GM12875 (cell line): ENCODE measurements around the gene ABHD16A.

ENCODE experiments used
- H3K4me3 ChIP-seq: one replicate; pipeline ENCODE4 v1.5.1; 2011; ENCODE audit warnings: low read depth, low read length, control low read depth
- TF ChIP-seq, protein P1 (sequence below): IDR thresholded peaks from 2 replicates; pipeline ENCODE4 v1.5.1; 2011; ENCODE audit warnings: low read depth, mild to moderate bottlenecking, control low read depth, inconsistent platforms, low read length, moderate library complexity, borderline replicate concordance; ENCODE audit not compliant: insufficient read depth

The ABHD16A gene

DNA sequence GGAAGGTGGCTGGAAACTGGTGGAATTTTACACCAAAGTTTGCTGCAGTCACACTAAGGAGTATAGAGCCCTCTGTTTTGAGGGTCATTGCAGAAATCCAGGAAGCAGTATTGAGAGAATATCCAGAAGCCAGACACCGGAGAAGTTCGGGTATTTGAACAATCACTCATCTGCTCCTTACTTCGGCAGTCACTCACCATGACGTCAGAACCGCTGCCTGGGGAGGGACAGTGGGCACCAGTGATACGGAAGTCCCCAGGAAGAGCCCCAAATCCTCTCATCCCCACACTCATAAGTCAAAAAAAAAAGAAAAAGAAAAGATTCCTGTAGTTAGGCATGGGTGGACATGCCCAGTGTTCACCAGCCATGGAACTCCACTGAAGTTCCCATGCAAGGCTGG, 26.2 kb downstream of the ABHD16A start:
- TF ChIP-seq, protein P1, sequence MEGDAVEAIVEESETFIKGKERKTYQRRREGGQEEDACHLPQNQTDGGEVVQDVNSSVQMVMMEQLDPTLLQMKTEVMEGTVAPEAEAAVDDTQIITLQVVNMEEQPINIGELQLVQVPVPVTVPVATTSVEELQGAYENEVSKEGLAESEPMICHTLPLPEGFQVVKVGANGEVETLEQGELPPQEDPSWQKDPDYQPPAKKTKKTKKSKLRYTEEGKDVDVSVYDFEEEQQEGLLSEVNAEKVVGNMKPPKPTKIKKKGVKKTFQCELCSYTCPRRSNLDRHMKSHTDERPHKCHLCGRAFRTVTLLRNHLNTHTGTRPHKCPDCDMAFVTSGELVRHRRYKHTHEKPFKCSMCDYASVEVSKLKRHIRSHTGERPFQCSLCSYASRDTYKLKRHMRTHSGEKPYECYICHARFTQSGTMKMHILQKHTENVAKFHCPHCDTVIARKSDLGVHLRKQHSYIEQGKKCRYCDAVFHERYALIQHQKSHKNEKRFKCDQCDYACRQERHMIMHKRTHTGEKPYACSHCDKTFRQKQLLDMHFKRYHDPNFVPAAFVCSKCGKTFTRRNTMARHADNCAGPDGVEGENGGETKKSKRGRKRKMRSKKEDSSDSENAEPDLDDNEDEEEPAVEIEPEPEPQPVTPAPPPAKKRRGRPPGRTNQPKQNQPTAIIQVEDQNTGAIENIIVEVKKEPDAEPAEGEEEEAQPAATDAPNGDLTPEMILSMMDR, result no peak
- no peak overlapping the region for H3K4me3 ChIP-seq

DNA sequence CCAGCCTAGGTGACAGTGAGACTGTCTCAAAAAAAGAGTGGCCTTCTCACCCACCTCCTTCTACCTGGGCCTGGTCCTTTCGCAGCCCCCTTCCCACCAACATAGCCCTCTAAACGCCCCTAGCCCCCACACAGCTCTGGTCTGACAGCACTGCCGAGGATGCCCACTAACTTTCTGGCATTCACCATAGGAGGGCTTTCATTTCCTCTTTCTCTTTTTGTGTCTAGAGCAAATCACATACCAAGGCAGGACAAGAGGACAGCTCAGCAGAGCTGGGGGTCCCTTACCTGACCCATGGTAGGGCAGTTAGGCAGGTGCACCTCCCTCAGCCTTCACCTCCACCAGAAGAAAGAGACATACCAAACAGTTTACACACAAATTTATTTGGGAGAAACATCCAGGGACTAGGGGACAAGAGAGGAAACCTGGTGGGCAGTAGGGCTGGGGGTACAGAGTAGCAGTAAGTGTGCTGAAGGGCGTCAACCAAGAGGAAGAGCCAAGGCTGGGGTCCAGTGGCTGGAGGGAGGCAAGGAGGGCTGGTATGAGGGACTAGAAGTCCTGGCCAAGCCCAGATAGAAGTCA, 26.7 kb downstream of the ABHD16A start:
- TF ChIP-seq, protein P1, result no peak
- no peak overlapping the region for H3K4me3 ChIP-seq

DNA sequence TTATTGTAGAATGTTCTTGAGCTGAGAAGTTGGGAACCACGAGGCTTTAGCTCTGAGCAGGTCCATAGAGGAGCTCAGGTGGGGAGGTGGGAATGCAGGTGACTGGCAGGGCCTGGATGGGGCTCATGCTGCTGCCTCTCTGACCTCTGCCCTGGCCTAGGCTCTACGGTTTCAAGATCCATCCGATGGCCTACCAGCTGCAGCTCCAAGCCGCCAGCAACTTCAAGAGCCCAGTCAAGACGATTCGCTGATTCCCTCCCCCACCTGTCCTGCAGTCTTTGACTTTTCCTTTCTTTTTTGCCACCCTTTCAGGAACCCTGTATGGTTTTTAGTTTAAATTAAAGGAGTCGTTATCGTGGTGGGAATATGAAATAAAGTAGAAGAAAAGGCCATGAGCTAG, 33.4 kb downstream of the ABHD16A start, which contains the start of gene LY6G5B:
TSS of gene LY6G5B (plus strand) at position 301 of the 400 bp plus-strand sequence. CDS start 975 bp downstream, outside the sequence.
- H3K4me3 ChIP-seq, result no peak within 1 kb of the TSS
- TF ChIP-seq, protein P1, result no peak

DNA sequence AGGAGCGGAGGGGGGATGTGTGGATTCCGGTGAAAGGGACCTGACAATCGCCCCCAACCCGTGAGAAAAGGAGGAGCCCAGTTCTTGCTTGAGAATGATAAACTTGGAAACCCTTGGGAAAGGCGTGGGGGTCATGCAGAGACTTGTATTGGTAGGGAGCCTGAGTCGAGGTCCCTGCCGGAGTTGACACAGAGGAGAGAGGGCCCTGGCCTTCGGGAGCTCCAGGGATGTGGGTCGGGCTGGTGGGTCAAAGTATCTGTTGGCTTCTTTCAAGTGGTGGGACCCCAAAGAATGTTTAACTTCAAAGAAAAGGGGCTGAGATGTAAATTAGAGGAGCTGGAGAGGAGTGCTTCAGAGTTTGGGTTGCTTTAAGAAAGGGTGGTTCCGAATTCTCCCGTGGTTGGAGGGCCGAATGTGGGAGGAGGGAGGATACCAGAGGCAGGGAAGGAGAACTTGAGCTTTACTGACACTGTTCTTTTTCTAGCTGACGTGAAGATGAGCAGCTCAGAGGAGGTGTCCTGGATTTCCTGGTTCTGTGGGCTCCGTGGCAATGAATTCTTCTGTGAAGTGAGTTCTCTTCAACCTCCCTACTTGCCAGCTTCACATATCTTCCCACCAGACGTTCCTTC, 36.7 kb downstream of the ABHD16A start:
- TF ChIP-seq, protein P1, result no peak
- H3K4me3 ChIP-seq, result peak overlapping the region; percentile 47

DNA sequence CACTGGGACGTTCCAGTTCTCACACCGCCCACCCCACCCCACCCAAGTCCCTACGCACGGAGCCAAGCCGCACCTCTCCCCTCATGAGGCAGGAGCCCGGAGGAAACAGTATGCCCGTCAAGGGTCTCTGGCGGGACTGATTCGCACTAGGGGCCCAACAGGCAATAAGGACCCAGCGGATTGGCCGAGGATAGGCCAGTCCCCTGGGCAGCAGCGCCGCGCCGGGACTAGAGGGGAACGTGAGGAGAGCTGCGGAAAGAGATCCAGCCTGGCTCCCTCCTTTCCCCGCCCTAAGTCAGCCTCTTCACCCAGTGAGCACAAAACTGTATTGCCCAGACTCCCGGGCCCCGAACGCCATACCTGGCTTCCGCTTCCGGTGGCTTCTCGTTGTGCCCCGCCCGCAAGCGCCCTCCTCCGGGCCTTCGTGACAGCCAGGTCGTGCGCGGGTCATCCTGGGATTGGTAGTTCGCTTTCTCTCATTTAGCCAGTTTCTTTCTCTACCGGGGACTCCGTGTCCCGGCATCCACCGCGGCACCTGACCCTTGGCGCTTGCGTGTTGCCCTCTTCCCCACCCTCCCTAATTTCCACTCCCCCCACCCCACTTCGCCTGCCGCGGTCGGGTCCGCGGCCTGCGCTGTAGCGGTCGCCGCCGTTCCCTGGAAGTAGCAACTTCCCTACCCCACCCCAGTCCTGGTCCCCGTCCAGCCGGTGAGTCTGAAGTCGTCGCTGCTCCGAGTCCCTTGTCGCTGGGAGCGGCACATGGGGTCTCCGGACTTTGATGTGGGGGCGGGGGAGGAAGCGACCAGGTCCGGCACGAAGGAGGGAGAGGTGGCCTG, 37.4 kb downstream of the ABHD16A start, which contains the start of gene CSNK2B:
TSS of gene CSNK2B (plus strand) at position 580 of the 836 bp plus-strand sequence. CDS start 752 bp downstream, outside the sequence.
- peak within 1 kb of the TSS; percentile 68 for H3K4me3 ChIP-seq
- TF ChIP-seq, protein P1, result no peak

DNA sequence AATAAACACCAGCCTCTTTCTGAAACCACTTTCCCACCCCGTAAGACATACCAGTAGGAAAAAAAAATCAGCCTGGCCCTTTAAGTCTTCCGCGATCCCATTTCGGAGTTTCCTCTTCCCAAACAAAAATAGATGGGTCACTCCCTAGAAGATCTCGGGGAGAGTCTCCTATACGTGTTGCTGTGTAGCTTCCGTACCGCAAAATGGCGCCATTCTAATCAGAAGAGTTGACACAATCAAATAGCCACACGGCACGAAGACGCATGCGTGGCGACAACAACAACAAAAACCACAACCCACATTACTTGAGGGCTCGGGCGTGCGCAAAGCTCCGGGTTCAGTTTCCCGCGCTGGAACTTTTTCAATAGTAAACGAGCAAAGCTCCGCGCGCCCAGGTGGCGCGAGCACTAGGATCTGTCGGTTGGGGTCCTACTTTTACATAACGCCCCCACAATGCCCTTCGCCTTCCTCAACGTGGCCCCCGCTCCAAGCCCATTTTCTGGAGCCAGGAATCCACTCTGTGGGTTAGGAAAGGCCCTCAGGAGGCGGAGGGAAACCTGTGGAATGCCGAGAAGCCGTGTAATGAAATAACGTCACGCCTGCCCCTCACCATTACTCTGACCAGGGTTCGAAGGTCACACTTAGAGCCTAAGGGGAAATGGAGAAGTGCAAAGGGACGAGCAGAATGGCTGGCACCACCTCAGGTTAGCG, 38.2 kb downstream of the ABHD16A start, which contains the start of gene GPANK1:
TSS of gene GPANK1 (minus strand) at position 208 of the 711 bp plus-strand sequence. CDS start 519 bp downstream, outside the sequence.
- peak within 1 kb of the TSS; percentile 68 for H3K4me3 ChIP-seq
- TF ChIP-seq, protein P1, result no peak
